H9 (cell line): ENCODE data around the gene PERP. TPM values are rescaled to one million over a fixed set of nuclear protein-coding genes. Genes with fewer than 3 reads are reported as not detected.

ENCODE experiments used
- DNase-seq: peaks from one replicate; pipeline ENCODE4 v3.0.0-alpha.2; 2017
- H2AFZ ChIP-seq: one replicate; pipeline ENCODE4 v1.6.1; 2013; ENCODE audit warnings: mild to moderate bottlenecking, low read length, control low read depth, moderate library complexity
- H2AK5ac ChIP-seq: 2 replicates; pipeline ENCODE4 v1.6.1; 2013; ENCODE audit warnings: low read length, control low read depth, mixed read lengths; ENCODE audit not compliant: insufficient read length
- H2BK120ac ChIP-seq: one replicate; pipeline ENCODE4 v1.6.1; 2013; ENCODE audit warnings: low read depth, mild to moderate bottlenecking, low read length, control low read depth, inconsistent platforms; ENCODE audit not compliant: poor library complexity, severe bottlenecking
- H2BK12ac ChIP-seq: 2 replicates; pipeline ENCODE4 v1.6.1; 2013; ENCODE audit warnings: low read length, control low read depth, mixed read lengths, low read depth; ENCODE audit not compliant: insufficient read length
- H2BK15ac ChIP-seq: 2 replicates; pipeline ENCODE4 v1.6.1; 2013; ENCODE audit warnings: low read depth, low read length, control low read depth
- H2BK20ac ChIP-seq: one replicate; pipeline ENCODE4 v1.6.1; 2013; ENCODE audit warnings: low read depth, mild to moderate bottlenecking, low read length, control low read depth, inconsistent platforms; ENCODE audit not compliant: poor library complexity, severe bottlenecking
- H2BK5ac ChIP-seq: 2 replicates; pipeline ENCODE4 v1.6.1; 2013; ENCODE audit warnings: low read length, control low read depth, mixed read lengths; ENCODE audit not compliant: insufficient read length
- H3K14ac ChIP-seq: 2 replicates; pipeline ENCODE4 v1.6.1; 2013; ENCODE audit warnings: low read length, control low read depth; ENCODE audit not compliant: insufficient read depth
- H3K18ac ChIP-seq: 2 replicates; pipeline ENCODE4 v1.6.1; 2013; ENCODE audit warnings: low read depth, mild to moderate bottlenecking, mixed read lengths, low read length, control low read depth; ENCODE audit not compliant: insufficient read length
- H3K23ac ChIP-seq: 2 replicates; pipeline ENCODE4 v1.6.1; 2013; ENCODE audit warnings: low read length, control low read depth, mixed read lengths, low read depth; ENCODE audit not compliant: insufficient read length
- H3K23me2 ChIP-seq: 2 replicates; pipeline ENCODE4 v1.6.1; 2013; ENCODE audit warnings: low read depth, mild to moderate bottlenecking, mixed read lengths, low read length, control low read depth; ENCODE audit not compliant: insufficient read length, poor library complexity, severe bottlenecking
- H3K27ac ChIP-seq: 2 replicates; pipeline ENCODE4 v1.5.1; 2013; ENCODE audit warnings: low read length, control low read depth, mixed read lengths, low read depth; ENCODE audit not compliant: insufficient read length
- H3K27me3 ChIP-seq: 2 replicates; pipeline ENCODE4 v1.6.1; 2013; ENCODE audit warnings: low read length, control low read depth, inconsistent platforms; ENCODE audit not compliant: insufficient read depth
- H3K4ac ChIP-seq: 2 replicates; pipeline ENCODE4 v1.6.1; 2013; ENCODE audit warnings: low read depth, mild to moderate bottlenecking, control low read depth, inconsistent platforms, low read length, moderate library complexity
- H3K4me1 ChIP-seq: 2 replicates; pipeline ENCODE4 v1.6.1; 2013; ENCODE audit warnings: low read length, control low read depth, inconsistent platforms; ENCODE audit not compliant: insufficient read depth
- H3K4me2 ChIP-seq: 2 replicates; pipeline ENCODE4 v1.6.1; 2013; ENCODE audit warnings: low read length, control low read depth, mixed read lengths; ENCODE audit not compliant: insufficient read length, insufficient read depth
- H3K56ac ChIP-seq: 2 replicates; pipeline ENCODE4 v1.6.1; 2013; ENCODE audit warnings: low read depth, mild to moderate bottlenecking, mixed read lengths, low read length, control low read depth; ENCODE audit not compliant: insufficient read length
- H3K79me1 ChIP-seq: 2 replicates; pipeline ENCODE4 v1.6.1; 2013; ENCODE audit warnings: low read depth, mild to moderate bottlenecking, moderate library complexity, low read length, control low read depth, inconsistent platforms; ENCODE audit not compliant: insufficient read depth, poor library complexity, severe bottlenecking
- H3K79me2 ChIP-seq: 2 replicates; pipeline ENCODE4 v1.6.1; 2013; ENCODE audit warnings: low read length, control low read depth, inconsistent platforms; ENCODE audit not compliant: insufficient read depth
- H3K9ac ChIP-seq: 2 replicates; pipeline ENCODE4 v1.6.1; 2013; ENCODE audit warnings: low read length, control low read depth, mixed read lengths; ENCODE audit not compliant: insufficient read length; ENCODE audit errors: extremely low read depth
- H3K9me3 ChIP-seq: one replicate; pipeline ENCODE4 v1.6.1; 2013; ENCODE audit warnings: low read depth, low read length, inconsistent platforms; ENCODE audit not compliant: control insufficient read depth
- H3T11ph ChIP-seq: one replicate; pipeline ENCODE4 v1.6.1; 2013; ENCODE audit warnings: mild to moderate bottlenecking, low read length, control low read depth, inconsistent platforms
- H4K20me1 ChIP-seq: one replicate; pipeline ENCODE4 v1.6.1; 2013; ENCODE audit not compliant: control insufficient read depth, insufficient read length, insufficient read depth
- H4K5ac ChIP-seq: 2 replicates; pipeline ENCODE4 v1.6.1; 2013; ENCODE audit warnings: low read depth, mild to moderate bottlenecking, mixed read lengths, low read length, control low read depth; ENCODE audit not compliant: insufficient read length
- H4K8ac ChIP-seq: replicated peaks from 2 replicates; pipeline ENCODE4 v1.6.1; 2013; ENCODE audit warnings: low read length, control low read depth, mixed read lengths, low read depth; ENCODE audit not compliant: insufficient read length
- H4K91ac ChIP-seq: 2 replicates; pipeline ENCODE4 v1.6.1; 2013; ENCODE audit warnings: low read depth, mild to moderate bottlenecking, moderate library complexity, mixed read lengths, low read length, control low read depth; ENCODE audit not compliant: insufficient read length
- H3K27ac Mint-ChIP-seq, 3 experiments: 2 replicates in 2 of 3; 3 replicates in 1 of 3; pipeline ENCODE4 v1.8.0; 2020 to 2021; ENCODE audit warnings: mixed read lengths in 3 of 3, mild to moderate bottlenecking in 1 of 3, moderate library complexity in 1 of 3
- H3K27me3 Mint-ChIP-seq: 2 replicates; pipeline ENCODE4 v1.8.0; 2021; ENCODE audit warnings: low read depth, mild to moderate bottlenecking, moderate library complexity, mixed read lengths
- H3K36me3 Mint-ChIP-seq, 3 experiments: 2 replicates in 2 of 3; 3 replicates in 1 of 3; pipeline ENCODE4 v1.8.0; 2020 to 2021; ENCODE audit warnings: low read depth in 3 of 3, mixed read lengths in 3 of 3; ENCODE audit not compliant: insufficient read depth in 1 of 3
- H3K4me1 Mint-ChIP-seq, 2 experiments: 2 replicates each; pipeline ENCODE4 v1.8.0; 2020; ENCODE audit warnings: mixed read lengths in 2 of 2
- H3K4me3 Mint-ChIP-seq, 2 experiments: 2 replicates in 1 of 2; 3 replicates in 1 of 2; pipeline ENCODE4 v1.8.0; 2020 to 2021; ENCODE audit warnings: mild to moderate bottlenecking in 2 of 2, mixed read lengths in 2 of 2, moderate library complexity in 1 of 2
- H3K9me3 Mint-ChIP-seq, 2 experiments: 2 replicates in 1 of 2; 3 replicates in 1 of 2; pipeline ENCODE4 v1.8.0; 2020; ENCODE audit warnings: mild to moderate bottlenecking in 2 of 2, mixed read lengths in 2 of 2, moderate library complexity in 1 of 2
- WGBS: extraction: QIAGEN DNeasy Blood & Tissue Kit; methylation state at CpG from one replicate; pipeline ENCODE4 v1.1.7; 2013; ENCODE audit warnings: missing lambda C conversion rate, low lambda C conversion rate, mixed read lengths; ENCODE audit not compliant: insufficient read length; ENCODE audit errors: extremely low coverage; 5-methylcytosine and 5-hydroxymethylcytosine counted together
- total RNA-seq: library from RNA; stranded (reverse); gene quantifications from 2 replicates; pipeline ENCODE4 v1.2.1, GENCODE V29; 2021
- TF ChIP-seq, protein P1 (sequence below): fragments of 200-600 bp; sonication (generic); conservative IDR thresholded peaks from 3 replicates; pipeline ENCODE4 v1.8.0; 2021; ENCODE audit warnings: antibody characterized with exemption, mild to moderate bottlenecking

Gene PERP
- total RNA-seq, 1 experiment from 2014 or later = 28.7 TPM

- TF ChIP-seq, protein P1, sequence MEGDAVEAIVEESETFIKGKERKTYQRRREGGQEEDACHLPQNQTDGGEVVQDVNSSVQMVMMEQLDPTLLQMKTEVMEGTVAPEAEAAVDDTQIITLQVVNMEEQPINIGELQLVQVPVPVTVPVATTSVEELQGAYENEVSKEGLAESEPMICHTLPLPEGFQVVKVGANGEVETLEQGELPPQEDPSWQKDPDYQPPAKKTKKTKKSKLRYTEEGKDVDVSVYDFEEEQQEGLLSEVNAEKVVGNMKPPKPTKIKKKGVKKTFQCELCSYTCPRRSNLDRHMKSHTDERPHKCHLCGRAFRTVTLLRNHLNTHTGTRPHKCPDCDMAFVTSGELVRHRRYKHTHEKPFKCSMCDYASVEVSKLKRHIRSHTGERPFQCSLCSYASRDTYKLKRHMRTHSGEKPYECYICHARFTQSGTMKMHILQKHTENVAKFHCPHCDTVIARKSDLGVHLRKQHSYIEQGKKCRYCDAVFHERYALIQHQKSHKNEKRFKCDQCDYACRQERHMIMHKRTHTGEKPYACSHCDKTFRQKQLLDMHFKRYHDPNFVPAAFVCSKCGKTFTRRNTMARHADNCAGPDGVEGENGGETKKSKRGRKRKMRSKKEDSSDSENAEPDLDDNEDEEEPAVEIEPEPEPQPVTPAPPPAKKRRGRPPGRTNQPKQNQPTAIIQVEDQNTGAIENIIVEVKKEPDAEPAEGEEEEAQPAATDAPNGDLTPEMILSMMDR = no peak
- no peak overlapping the region for H3K18ac ChIP-seq
These were observed 48.2 kb upstream of the PERP start for GRCh38 chr6:138155443-138155842.

More at GRCh38 chr6:138155443-138155842, 48.2 kb upstream of the PERP start:
- Histone ChIP-seq H3K23me2 (no peaks in the 10 kb centered on the region), H4K20me1 (no peaks in the 10 kb centered on the region), H3K23ac (no peak overlapping the region), H2AFZ (no peak overlapping the region), H3K9me3 (no peaks in the 10 kb centered on the region), H3K79me2 (no peaks in the 10 kb centered on the region), H3K4me1 (no peaks in the 10 kb centered on the region), H2BK12ac (no peak overlapping the region), H2BK5ac (no peak overlapping the region), H2BK15ac (no peak overlapping the region), H2BK120ac (no peak overlapping the region), H2BK20ac (no peak overlapping the region), H2AK5ac (no peak overlapping the region), H3T11ph (no peak overlapping the region), H3K27ac (no peak overlapping the region), H3K14ac (no peak overlapping the region), H3K9ac (no peak overlapping the region), H3K79me1 (no peaks in the 10 kb centered on the region), H4K8ac (no peak overlapping the region), H3K4me2 (no peak overlapping the region), H3K27me3 (no peaks in the 10 kb centered on the region; the same call in none of the 2 replicates), H3K4ac (no peak overlapping the region), H4K5ac (no peak overlapping the region), H4K91ac (no peak overlapping the region), H3K56ac (no peak overlapping the region)
- no peak for DNase-seq
- peaks cover 6% of the 10 kb centered on the region for H3K27me3 Mint-ChIP-seq
- WGBS = no CpG with 5 or more reads among the region's 1 CpG
- no peak overlapping the region for H3K27ac Mint-ChIP-seq
- no peak overlapping the region for H3K4me3 Mint-ChIP-seq
- peaks cover 3 to 5% of the 10 kb centered on the region in 2 experiments for H3K4me1 Mint-ChIP-seq
- peaks cover 12% of the 10 kb centered on the region in 2 experiments; a peak in 4 of 5 replicates for H3K9me3 Mint-ChIP-seq
- H3K36me3 Mint-ChIP-seq = peaks cover 0 to 9% (median 5%) of the 10 kb centered on the region in 3 experiments; a peak in 3 of 7 replicates
